NOMO-1 treated with dmso at 0.1 percent for 144 hours (cell line): Measurements from ENCODE around the gene TLE3.

Experiments used
- DNase-seq: peaks from one replicate; lab custom pipeline; 2025; ENCODE audit not compliant: unreplicated experiment; lab: John Stamatoyannopoulos, UW

The TLE3 gene

DNA sequence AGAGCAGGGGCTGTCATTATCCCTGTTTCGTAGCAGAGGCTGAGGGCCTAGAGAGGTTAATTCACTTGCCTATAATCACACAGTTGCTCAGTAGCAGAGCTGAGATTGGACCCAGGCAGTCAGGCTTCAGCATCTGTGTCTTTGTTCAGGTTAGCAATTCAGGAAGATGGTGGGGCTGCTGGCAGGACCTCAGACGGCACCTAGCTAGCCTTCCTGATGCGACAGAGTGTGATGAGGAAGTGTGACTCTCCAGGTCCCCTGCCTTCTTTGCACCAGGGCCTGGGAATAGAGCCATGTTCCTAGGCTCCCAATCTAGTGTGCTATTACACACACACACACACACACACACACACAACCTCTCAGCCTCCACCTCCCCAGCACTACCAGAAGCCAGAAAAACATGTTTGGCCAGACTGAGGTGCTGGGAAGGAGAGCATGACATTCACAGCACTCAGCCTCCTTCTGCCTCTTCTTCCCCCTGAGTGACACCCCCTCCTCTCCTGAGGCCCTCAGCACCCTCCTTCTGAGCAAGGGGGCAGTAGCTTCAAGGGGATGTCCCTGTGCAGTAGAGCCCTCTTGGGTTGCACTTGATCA is 88.9 kb downstream of the TLE3 start:
- no peak for DNase-seq

DNA sequence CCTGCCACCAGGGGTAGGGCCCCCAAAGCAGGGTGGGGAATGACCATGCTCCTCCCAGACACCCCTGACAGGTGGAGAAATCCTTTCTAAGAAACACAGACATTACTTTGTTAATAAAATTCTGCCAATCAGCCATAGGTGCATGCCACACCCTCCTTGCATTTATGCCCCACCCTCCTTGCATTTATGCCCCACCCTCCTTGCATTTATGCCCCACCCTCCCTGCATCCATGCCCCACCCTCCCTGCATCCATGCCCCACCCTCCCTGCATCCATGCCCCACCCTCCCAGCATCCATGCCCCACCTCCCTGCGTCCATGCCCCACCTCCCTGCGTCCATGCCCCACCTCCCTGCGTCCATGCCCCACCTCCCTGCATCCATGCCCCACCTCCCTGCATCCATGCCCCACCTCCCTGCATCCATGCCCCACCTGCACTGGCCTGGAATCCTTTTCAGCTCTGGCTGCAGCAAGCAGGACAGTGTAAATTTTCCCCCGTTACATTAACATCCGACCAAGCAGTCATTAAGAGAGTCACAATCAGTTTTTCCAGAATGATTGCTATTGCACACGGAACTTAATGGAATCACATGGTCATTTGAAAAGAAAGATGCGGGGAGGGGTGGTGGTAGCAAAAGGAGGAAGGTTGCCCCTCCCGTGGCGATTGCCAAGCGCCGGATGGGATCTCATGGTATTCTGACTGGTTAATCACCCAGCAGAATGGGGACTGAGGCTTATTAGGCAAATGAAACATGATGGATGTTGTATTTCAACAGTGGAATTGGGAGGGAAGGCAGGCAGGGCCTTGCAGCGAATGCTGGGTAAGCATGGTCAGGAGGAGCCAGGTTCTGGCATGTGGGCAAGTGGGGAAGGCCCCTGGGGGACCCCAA is 91.2 kb downstream of the TLE3 start:
- no peak for DNase-seq

DNA sequence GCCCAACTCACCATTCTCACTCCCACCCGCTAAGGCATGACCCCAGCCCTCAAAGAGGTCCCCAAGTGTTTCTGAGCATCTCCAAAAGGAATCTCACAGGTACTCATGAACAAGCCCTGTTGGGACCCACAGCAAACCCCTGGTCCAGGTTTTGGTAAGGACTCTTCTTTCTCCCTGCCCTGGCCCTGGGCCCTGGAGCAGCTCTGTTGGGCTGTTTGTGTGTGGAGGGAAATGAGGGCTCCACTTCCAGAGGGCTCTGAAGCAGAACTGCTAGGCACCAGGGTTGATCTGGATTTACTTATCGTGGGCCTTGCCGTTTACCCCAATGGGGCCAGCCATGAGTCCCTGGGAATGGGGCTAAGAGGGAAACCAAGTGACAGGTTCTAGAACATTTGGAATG is 92.9 kb downstream of the TLE3 start:
- no peak for DNase-seq

- no peak for DNase-seq
These were observed 94.8 kb downstream of the TLE3 start for GRCh38 chr15:70002897-70003296.

DNA sequence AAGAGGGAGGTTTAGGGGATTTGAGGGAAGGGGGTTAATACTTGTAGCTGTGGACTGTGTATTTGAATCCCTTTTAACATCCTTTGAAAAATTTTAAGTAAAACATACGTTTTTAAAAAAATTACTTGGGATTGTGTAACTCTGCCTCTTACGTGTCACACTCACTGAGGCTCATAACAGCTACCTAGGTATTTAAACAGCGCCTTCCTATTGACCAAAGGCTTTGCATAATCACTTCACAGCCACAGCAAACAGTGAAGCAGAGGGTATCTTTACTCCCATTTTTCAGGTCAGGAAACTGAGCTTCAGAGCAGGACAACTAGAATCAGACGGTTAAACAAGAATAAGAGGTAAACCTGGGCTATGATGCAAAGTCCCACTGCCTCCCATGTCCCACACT is 95.9 kb downstream of the TLE3 start:
- DNase-seq: no peak

DNA sequence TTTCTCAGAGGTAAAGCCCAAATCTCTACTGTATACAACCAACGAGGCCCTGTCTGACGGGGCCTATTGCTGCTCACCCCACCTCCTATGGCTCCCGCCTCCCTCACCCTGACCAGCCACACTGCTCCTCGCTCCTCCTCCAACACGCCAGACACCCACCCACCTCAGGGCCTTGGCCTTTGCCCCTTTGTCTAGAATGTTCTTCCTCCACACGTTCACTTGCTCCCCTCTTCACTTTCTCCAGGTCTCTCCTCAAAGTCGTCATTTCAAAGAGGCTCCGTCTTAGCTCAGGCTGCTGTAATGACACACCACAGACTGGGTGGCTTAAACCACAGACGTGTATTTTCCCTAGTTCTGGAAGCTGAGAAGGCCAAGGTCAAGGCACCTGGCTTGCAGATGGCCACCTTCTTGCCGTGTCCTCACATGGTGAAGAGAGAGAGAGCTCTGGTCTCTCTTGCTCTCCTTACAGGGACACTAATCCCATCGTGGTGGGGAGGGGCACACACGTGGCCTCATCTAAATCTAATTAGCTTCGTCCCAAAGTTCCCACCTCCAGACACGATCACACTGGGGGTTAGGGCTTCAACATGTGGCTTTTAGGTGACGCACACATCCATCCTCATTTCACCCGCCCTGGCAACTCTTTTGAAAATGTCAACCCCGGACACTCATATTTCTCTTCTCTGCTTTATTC is 98.2 kb downstream of the TLE3 start:
- DNase-seq: no peak

DNA sequence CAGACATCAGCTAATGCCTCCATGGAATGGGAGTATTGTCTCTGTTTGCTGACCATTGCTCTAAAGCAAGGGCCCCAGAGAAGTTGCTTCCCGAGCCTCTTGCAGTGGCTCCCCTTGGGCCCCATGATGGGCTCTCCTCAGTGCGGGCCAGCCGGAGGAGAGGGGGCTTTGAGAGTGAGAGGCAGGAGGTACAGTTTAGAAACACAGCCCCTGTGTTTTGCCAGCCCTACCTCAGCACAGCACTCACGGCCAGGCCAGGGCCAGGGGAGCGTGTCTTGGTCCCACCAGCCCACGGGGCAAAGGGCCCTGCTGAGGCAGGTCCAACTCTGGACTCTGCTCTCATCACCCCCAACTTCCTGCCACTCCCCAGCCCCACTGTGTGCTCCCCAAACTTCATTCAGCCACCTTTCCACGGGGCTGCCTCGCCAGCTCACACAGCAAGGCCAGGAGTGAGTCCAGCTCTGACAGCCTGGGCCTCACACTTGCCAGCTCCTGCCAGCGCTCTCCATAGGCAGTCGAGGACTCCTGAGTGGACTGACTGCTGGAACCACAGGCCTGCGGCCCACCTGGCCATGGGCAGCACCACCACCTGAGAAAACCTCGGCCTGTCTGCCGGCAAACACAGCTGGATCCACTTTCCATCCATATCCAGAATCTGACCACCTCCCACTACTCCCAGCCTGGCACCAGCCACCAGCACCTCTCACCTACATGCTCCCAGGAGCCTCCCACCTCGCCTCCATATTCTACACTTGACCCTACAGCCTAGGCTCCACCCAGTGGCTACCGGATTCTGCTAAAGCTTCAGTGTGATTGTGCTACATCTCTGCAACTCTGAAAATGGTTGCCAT is 99.0 kb downstream of the TLE3 start:
- DNase-seq: no peak

GRCh38 chr15:69997813-69998212 is 99.9 kb downstream of the TLE3 start:
- no peak for DNase-seq
